ENCODE data around the gene C1GALT1C1L. TPM values are rescaled to one million over a fixed set of nuclear protein-coding genes. Genes with fewer than 3 reads are reported as not detected.

C1GALT1C1L gene
- total RNA-seq, 1 donor from 2014 or later, result 1.2 TPM

DNA sequence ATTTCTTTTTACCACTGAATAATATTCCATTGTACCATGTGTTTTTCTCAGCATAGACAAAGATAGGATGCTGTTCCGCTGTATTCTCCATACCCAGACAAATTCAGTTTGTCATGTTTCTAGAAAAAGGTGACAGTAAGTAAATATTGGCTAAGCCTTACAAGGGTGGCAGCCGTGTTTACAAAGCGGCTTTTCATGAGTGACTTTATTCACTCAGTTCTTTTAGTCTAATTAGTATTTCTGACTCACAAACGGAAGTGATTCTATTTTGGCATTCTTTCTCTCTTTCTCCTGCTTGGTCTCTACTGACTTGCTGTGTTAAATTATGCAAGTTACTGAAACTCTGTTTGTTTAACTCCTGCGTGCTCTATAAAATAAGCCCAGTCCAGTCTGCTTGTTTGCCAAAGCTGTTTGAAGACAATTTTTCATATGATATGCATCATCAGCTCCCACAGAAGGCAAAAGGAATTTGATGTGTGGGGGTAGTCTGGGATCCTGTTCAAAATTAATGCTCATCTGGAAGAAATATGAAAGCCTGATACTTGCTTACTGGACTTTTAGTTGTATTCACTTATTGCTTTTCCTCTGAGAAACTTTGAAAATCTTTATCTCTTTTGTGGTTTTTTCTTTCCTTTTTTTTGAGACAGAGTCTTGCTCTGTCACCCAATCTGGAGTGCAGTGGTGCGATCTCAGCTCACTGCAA is 41.5 kb downstream of the C1GALT1C1L start:
- H3K4me3 ChIP-seq, result peak overlapping the region; percentile 3
- H3K36me3 ChIP-seq, result no peaks in the 10 kb centered on the region
- TF ChIP-seq, protein P1, sequence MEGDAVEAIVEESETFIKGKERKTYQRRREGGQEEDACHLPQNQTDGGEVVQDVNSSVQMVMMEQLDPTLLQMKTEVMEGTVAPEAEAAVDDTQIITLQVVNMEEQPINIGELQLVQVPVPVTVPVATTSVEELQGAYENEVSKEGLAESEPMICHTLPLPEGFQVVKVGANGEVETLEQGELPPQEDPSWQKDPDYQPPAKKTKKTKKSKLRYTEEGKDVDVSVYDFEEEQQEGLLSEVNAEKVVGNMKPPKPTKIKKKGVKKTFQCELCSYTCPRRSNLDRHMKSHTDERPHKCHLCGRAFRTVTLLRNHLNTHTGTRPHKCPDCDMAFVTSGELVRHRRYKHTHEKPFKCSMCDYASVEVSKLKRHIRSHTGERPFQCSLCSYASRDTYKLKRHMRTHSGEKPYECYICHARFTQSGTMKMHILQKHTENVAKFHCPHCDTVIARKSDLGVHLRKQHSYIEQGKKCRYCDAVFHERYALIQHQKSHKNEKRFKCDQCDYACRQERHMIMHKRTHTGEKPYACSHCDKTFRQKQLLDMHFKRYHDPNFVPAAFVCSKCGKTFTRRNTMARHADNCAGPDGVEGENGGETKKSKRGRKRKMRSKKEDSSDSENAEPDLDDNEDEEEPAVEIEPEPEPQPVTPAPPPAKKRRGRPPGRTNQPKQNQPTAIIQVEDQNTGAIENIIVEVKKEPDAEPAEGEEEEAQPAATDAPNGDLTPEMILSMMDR (IDR thresholded peaks at IDR 0.05; ENCODE audit: borderline replicate concordance), result no peak
- H3K4me1 ChIP-seq, result peaks cover 15% of the 10 kb centered on the region
- intact Hi-C loops (cut with micrococcal nuclease), result no loop called here
- peak overlapping the region; percentile 27 for H3K27ac ChIP-seq (replicated peaks)
- no peak for DNase-seq
- peaks cover 11% of the 10 kb centered on the region for H3K9me3 ChIP-seq (replicated peaks)
- H3K27me3 ChIP-seq (ENCODE audit: low read depth), result peaks cover 65% of the 10 kb centered on the region

DNA sequence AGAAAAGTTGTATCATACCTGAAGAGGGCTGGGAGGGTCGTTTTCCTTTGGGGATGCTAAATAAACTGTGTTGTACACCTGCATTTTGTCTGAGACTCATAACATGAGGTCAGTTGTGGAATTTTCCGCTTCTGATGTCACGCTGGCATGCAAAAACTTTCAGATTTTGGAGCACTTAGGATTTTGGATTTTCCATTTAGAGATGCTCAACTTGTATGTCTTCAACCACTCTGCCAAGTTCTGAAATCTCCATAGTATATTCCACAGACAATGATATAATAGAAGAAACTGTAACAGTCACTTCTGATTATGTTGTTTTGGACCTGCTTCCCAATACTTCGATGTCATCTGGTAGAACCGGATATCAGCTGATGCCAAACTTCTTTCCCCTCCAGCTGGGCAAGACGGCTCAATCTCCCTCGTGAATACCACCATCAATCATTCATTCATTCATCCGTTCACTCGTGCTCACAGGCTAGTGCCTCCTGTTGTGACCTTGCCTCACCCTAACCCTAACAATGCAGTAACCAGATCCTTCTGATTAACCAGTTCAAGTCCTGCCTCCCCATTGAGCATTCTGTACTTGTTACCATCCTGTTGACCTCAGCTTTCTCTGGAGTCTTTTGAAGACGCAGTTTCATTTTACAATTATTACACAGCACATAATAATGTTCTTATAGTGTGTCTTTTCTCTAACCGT is 44.5 kb downstream of the C1GALT1C1L start:
- TF ChIP-seq, protein P1 (IDR thresholded peaks at IDR 0.05; ENCODE audit: borderline replicate concordance), result no peak
- no peak overlapping the region for H3K4me3 ChIP-seq
- DNase-seq, result no peak
- peaks cover 55% of the 10 kb centered on the region for H3K27me3 ChIP-seq (ENCODE audit: low read depth)
- peaks cover 5% of the 10 kb centered on the region for H3K9me3 ChIP-seq (replicated peaks)
- peaks cover 3% of the 10 kb centered on the region for H3K4me1 ChIP-seq
- intact Hi-C loops (cut with micrococcal nuclease), result no loop called here
- H3K27ac ChIP-seq (replicated peaks), result no peak overlapping the region
- H3K36me3 ChIP-seq, result no peaks in the 10 kb centered on the region

Other genes starting within 250 kb of the C1GALT1C1L start
- gene THADA, start 80.4 kb downstream of the C1GALT1C1L start, total RNA-seq, result 15.4 TPM
- gene PLEKHH2, start 39.2 kb downstream of the C1GALT1C1L start, total RNA-seq, result 1.3 TPM
- gene DYNC2LI1, start 97.6 kb upstream of the C1GALT1C1L start, total RNA-seq, result 8.1 TPM
- not detected for gene ABCG5, start 162.4 kb upstream of the C1GALT1C1L start, total RNA-seq
- gene ABCG8, start 162.5 kb upstream of the C1GALT1C1L start, total RNA-seq, result not detected